T-helper 9 cell (primary cell): ENCODE results near the gene AFG3L2.
"Not testable (repeated sequence)": the region's sequence is repeated elsewhere in the genome, so short reads cannot be mapped to it uniquely, and the experiment has no call there.

Experiments
- DNase-seq: peaks from one replicate; pipeline ENCODE4 v3.0.0-alpha.2; 2020

AFG3L2 gene

GRCh38 chr18:12394428-12394827, 17.4 kb upstream of the AFG3L2 start:
- DNase-seq = no peak

DNA sequence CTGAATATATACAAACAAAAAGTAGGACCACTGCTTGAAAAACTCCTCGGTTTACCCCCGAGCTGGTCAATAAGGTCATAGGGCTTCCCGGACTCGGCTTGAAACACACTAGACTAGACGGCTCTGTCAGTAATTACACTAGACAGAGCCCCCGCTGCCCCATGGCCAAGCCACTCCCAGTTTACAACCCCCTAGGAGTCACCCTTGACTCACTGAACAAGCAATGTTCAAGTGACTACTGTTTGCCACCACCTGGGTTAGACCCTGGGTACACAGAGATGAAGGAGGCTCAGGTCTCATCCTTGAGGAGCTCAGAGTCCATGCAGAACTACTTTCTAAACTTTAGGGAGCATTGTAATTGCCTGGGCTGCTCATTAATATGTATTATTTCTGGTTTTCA, 17.0 kb upstream of the AFG3L2 start:
- DNase-seq = no peak

GRCh38 chr18:12393510-12393909, 16.5 kb upstream of the AFG3L2 start:
- DNase-seq = no peak

DNA sequence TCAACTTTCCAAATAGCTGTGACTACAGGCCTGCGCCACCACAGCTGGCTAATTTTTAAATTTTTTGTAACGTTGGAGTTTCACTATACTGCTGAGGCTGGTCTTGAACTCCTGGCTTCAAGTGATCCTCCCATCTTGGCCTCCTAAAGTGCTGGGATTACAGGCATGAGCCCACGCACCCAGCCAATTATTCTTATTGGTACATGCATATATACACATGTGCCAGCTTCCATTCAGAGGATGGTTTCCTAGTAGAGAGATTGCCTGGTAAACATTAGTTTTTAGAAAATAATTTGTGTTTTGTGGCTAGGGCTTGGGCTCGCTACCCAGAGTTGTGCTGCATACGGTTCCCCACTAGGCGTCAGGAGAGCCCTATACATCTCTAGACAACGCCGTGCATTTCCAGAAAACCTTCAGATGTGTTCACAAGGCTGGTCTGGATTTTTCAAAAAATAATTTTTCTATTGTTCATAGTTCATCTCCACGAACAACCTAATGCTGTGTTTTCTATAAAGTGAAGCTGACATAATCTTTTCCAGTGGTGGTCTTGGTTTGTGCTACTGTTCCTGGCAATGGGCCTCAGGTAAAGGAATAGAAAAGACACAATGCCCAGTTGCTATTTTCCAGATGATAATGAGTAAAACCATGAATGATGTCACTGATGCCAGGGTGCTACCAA, 14.6 kb upstream of the AFG3L2 start:
- peak; percentile 31 for DNase-seq

GRCh38 chr18:12388442-12388841, 11.4 kb upstream of the AFG3L2 start:
- no peak for DNase-seq

DNA sequence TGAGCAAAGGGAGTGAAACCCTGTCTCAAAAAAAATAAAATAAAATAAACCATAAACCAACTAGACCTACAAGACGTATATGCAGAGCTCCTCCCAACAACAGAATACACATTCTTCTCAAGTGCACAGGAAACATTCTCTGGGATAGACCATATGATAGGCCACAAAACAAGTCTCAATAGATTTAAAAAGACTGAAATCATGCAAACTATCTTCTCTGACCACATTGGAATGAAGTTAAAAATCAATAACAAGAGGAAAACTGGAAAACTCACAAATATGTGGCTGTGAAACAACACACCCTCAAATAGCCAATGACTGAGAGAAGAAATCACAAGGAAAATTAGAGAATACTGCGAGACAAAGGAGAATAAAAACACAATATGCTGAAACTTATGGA, 7.2 kb upstream of the AFG3L2 start:
- no peak for DNase-seq

DNA sequence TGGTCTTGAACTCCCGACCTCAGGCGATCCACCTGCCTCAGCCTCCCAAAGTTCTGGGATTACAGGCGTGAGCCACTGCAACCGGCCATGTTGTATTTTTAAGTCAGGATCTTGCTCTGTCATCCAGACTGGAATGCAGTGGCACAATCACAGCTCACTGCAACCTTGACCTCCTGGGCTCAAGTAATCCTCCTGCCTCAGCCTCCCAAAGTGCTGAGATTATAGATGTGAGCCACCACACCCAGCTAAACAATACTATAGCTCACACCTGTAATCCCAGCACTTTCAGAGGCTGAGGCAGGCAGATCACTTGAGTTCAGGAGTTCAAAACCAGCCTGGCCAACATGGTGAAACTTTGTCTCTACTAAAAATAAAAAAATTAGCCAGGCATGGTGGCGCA, 6.7 kb upstream of the AFG3L2 start:
- DNase-seq = not testable (repeated sequence)

DNA sequence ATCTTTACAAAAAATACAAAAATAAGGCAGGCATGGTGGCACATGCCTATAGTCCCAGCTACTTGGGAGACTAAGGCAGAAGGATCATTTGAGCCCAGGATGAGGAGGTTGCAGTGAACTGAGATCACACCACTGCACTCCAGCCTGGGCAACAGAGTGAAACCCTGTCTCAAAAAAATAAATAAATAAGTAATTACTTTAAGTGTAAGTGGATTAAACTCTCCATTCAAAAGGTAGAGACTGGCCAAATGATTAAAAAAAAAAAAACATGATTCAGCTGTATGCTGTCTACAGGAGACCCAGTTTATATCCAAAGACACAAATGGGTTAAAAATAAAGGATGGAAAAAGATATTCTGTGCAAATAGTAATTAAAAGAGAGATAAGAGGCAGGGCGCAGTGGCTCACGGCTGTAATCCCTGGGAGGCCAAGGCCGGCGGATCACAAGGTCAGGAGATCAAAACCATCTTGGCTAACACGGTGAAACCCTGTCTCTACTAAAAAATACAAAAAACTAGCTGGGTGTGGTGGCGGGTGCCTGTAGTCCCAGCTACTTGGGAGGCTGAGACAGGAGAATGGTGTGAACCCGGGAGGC, 5.3 kb upstream of the AFG3L2 start:
- DNase-seq = not testable (repeated sequence)

DNA sequence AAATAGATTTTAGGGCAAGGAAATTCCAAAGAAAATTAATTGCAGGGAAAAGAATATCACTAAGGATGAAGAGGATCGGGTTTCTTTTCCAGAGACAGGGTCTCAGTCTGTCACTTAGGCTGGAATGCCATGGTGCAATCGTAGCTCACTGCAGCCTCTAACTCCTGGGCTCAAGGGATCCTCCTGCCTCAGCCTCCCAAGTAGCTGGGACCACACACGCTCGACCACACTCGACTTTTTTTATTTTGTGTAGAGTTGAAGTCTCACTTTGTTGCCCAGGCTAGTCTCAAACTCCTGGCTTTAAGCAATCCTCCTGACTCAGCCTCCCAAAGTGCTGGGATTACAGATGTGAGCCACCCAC, 1.2 kb upstream of the AFG3L2 start:
- not testable (repeated sequence) for DNase-seq

DNA sequence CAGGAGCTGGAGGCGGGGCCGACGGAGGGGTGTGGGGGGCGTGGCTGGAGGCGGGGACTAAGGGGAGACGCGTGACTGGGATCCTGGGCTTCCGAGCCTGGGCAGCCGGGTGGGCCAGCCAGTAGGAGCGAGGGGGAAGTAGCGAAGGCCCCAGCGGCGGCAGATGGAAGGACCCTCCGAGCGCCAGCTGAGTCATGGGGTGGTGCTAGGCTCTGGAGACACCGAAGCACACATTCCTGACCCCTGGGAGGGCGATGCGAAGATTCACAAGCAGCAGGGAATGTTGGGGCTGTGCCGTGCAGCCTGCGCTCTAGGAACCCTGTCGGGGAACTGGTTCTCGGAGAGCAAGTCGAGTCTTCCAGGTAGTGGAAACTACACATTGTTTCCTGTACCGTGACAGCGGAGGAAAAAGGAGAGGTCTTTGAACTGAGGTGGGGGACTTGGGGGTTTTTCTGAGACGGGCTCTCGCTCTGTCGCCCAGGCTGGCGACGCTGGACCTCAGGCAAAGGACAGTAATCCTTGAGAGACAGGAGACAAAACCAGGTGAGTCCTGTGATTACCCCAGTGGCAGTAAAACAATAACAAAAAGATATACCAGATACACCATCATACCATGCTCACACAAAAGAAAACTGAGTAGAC, 650 bp upstream of the AFG3L2 start:
- DNase-seq = no peak

- DNase-seq = no peak
Observed at GRCh38 chr18:12376034-12376753, 833 bp downstream of the AFG3L2 start.

GRCh38 chr18:12374401-12374800, 2.6 kb downstream of the AFG3L2 start:
- DNase-seq = no peak

GRCh38 chr18:12373771-12374116, 3.3 kb downstream of the AFG3L2 start:
- DNase-seq = no peak

- no peak for DNase-seq
Observed at GRCh38 chr18:12373116-12373770, 3.8 kb downstream of the AFG3L2 start.

DNA sequence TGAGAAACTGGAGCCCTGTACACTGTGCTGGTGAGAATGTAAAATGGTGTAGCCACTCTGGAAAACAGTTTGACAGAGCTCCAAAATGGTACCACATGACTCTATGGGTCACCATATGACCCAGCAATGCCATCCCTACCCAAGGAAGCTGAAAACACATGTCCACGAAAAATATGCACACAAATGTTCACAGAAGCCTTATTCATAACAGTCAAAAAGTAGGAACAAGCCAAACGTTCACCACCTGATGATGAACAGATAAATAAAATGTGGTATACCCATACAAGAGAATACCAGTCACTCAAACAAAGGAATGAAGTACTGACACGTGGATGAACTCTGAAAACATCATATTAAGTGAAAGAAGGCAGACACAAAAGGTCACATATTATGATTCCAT, 4.6 kb downstream of the AFG3L2 start:
- no peak for DNase-seq

DNA sequence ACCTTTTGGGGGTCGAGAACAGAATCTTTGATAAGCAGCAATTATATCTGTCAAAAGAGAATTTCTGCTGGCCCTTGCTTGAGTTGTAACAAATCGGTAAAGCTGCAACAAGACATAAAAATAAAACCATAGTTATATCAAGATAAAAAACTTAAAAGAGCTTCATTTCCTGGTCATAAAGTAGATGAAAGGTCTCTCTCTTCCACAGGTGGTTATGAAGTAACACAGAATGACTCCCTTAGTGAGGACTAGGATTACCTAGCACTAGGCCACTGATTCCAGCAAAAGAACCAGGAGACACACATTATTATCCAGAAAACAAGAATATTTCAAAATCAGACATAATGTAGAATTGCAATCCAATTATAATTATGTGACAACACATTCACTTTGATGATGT, 5.4 kb downstream of the AFG3L2 start:
- DNase-seq = no peak

GRCh38 chr18:12369211-12369610, 7.8 kb downstream of the AFG3L2 start:
- DNase-seq = no peak

GRCh38 chr18:12366784-12367183, 10.2 kb downstream of the AFG3L2 start:
- DNase-seq = no peak

DNA sequence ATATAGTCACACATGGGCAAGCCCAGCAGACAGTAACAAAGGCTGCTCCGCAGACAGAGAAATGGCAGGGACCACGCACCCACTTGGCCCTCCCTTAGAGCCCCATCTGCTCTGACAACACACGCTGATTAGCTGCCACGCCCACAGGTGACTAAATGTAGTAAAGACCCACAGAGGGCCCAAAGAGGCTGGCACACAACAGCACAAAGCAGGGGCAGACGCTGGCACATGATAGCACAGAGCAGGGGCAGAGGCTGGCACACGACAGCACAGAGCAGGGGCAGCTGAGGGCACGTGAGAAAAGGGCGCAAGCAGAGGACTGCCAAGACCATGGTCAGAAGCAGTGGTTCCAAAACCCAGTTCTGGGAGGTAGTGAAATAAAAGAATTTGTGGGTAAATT, 10.6 kb downstream of the AFG3L2 start:
- DNase-seq = no peak

- DNase-seq = no peak
Observed at GRCh38 chr18:12362473-12363174, 14.4 kb downstream of the AFG3L2 start.

DNA sequence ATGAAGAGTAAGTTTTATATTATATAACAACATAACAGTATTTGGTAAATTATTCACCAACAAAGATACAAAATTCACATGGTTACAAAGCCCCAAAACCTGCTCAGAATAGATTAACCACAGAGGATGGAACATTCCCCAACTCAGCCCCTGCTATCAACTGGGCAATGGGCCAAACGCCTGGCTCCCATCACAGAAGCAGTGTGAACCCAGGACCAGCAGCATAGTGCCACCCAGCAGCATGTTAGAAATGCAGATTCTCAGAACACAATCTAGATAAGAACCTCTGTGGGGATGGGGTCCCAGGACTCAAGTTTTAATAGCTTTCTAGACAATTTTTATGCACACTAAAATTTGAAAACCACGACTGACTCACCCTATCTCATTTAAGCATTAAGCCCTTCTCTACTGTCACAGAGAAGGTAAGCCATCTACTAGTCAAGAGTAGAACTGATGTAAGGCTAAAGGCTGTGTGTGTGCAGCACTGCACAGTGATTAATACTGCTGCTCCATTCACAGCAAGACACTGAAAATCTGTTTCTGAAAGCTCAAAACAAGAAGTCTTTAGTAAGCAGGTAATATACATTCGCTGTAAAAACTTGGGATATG, 15.2 kb downstream of the AFG3L2 start:
- DNase-seq = no peak

- no peak for DNase-seq
Observed at GRCh38 chr18:12359515-12359927, 17.5 kb downstream of the AFG3L2 start.
